Myometrial cell (primary cell): ENCODE measurements around the gene GRIN2D. TPM values are rescaled to one million over a fixed set of nuclear protein-coding genes. Genes with fewer than 3 reads are reported as not detected.

Source experiments
- total RNA-seq: library from RNA; depleted of rRNA; stranded (reverse); fragments of >200 nt; gene quantifications from 2 replicates; pipeline ENCODE4 v1.2.3, GENCODE V29; 2015

GRIN2D gene
- total RNA-seq = 0.35 TPM in 1 of 2 replicates, not detected in the other

GRCh38 chr19:48393559-48394330 is at the start of gene GRIN2D:
GRIN2D (plus strand) TSS chr19:48393668; CDS start chr19:48398393, 4,725 bp downstream.

GRCh38 chr19:48363810-48364597 is 29.5 kb upstream of the GRIN2D start, which contains the start of the genes SYNGR4 and TMEM143:
SYNGR4 (plus strand) TSS chr19:48364367; CDS start chr19:48365843, 1,476 bp downstream.
TMEM143 (minus strand) TSS chr19:48363940; CDS start chr19:48363920, 20 bp downstream.

GRCh38 chr19:48391100-48392005 is 2.1 kb upstream of the GRIN2D start, which contains the start of gene KDELR1:
KDELR1 (minus strand) TSS chr19:48391551; CDS start chr19:48391358, 193 bp downstream.

Other genes starting within 250 kb of the GRIN2D start
- 42.1 and 55.5 TPM in 2 replicates for gene LIG1, start 223.3 kb upstream of the GRIN2D start, total RNA-seq
- gene ZSWIM9, start 223.0 kb upstream of the GRIN2D start, total RNA-seq = 0.29 and 0.89 TPM in 2 replicates
- 17.3 and 25.0 TPM in 2 replicates for gene CARD8, start 137.8 kb upstream of the GRIN2D start, total RNA-seq
- 0.71 TPM in 1 of 2 replicates, not detected in the other for gene ZNF114, start 123.6 kb upstream of the GRIN2D start, total RNA-seq
- gene EMP3, start 68.1 kb upstream of the GRIN2D start, total RNA-seq = 162 and 262 TPM in 2 replicates
- gene TMEM143, start 29.7 kb upstream of the GRIN2D start, total RNA-seq = 2.9 and 8.3 TPM in 2 replicates
- gene SYNGR4, start 29.3 kb upstream of the GRIN2D start, total RNA-seq = not detected in 2 replicates
- 197 and 217 TPM in 2 replicates for gene KDELR1, start 2.1 kb upstream of the GRIN2D start, total RNA-seq
- 30.3 and 39.0 TPM in 2 replicates for gene GRWD1, start 52.3 kb downstream of the GRIN2D start, total RNA-seq
- gene KCNJ14, start 61.9 kb downstream of the GRIN2D start, total RNA-seq = under 0.01 and 0.35 TPM in 2 replicates
- 22.7 and 38.3 TPM in 2 replicates for gene CYTH2, start 75.7 kb downstream of the GRIN2D start, total RNA-seq
- gene LMTK3, start 118.2 kb downstream of the GRIN2D start, total RNA-seq = not detected in 2 replicates
- gene SULT2B1, start 158.5 kb downstream of the GRIN2D start, total RNA-seq = not detected in 2 replicates
- gene SPACA4, start 213.1 kb downstream of the GRIN2D start, total RNA-seq = not detected in 2 replicates
- not detected in 2 replicates for gene FAM83E, start 221.4 kb downstream of the GRIN2D start, total RNA-seq
- 2,698 and 2,777 TPM in 2 replicates for gene RPL18, start 225.5 kb downstream of the GRIN2D start, total RNA-seq
- gene SPHK2, start 225.8 kb downstream of the GRIN2D start, total RNA-seq = 11.0 and 14.4 TPM in 2 replicates
- 5.5 and 9.5 TPM in 2 replicates for gene DBP, start 243.7 kb downstream of the GRIN2D start, total RNA-seq